Stimulated activated CD4-positive, alpha-beta T cell treated with anti-CD3 and anti-CD28 coated beads, Interleukin-12 subunit alpha, Interleukin-12 subunit beta, amount 100 ng/mL, for 4 hours (primary cell): ENCODE results near the gene CD247.
A peak's percentile ranks its signal among the peaks of the same experiment; 100 is the strongest.
"Not testable (repeated sequence)": the region's sequence is repeated elsewhere in the genome, so short reads cannot be mapped to it uniquely, and the experiment has no call there.

Experiments used
- DNase-seq: peaks from one replicate; pipeline ENCODE4 v3.0.0-alpha.2; 2020

CD247 gene

GRCh38 chr1:167518331-167518700 is at the start of gene CD247:
Gene CD247 (minus strand): TSS chr1:167518529. CDS start chr1:167518465, 64 bp downstream.
- DNase-seq: peak; percentile 57

GRCh38 chr1:167567663-167568062 is 49.3 kb upstream of the CD247 start:
- DNase-seq: no peak

- DNase-seq: no peak
These were observed 48.4 kb upstream of the CD247 start for GRCh38 chr1:167566766-167567165.

- DNase-seq: no peak
These were observed 47.6 kb upstream of the CD247 start for GRCh38 chr1:167565922-167566321.

- no peak for DNase-seq
These were observed 46.4 kb upstream of the CD247 start for GRCh38 chr1:167564612-167565270.

GRCh38 chr1:167563579-167564246 is 45.4 kb upstream of the CD247 start:
- DNase-seq: no peak

- DNase-seq: no peak
These were observed 44.4 kb upstream of the CD247 start for GRCh38 chr1:167562702-167563101.

GRCh38 chr1:167561753-167562152 is 43.4 kb upstream of the CD247 start:
- DNase-seq: no peak

- DNase-seq: peak; percentile 66
These were observed 37.8 kb upstream of the CD247 start for GRCh38 chr1:167555971-167556714.

GRCh38 chr1:167555072-167555471 is 36.7 kb upstream of the CD247 start:
- DNase-seq: not testable (repeated sequence)

- no peak for DNase-seq
These were observed 35.9 kb upstream of the CD247 start for GRCh38 chr1:167554028-167554779.

GRCh38 chr1:167553136-167554027 is 35.1 kb upstream of the CD247 start, which contains the start of gene CREG1:
Gene CREG1 (minus strand): TSS chr1:167553762.
- peak; percentile 88 for DNase-seq

GRCh38 chr1:167551362-167551761 is 33.0 kb upstream of the CD247 start:
- DNase-seq: no peak

- no peak for DNase-seq
These were observed 30.0 kb upstream of the CD247 start for GRCh38 chr1:167548059-167548932.

GRCh38 chr1:167546935-167547334 is 28.6 kb upstream of the CD247 start:
- no peak for DNase-seq

- no peak for DNase-seq
These were observed 27.0 kb upstream of the CD247 start for GRCh38 chr1:167545349-167545748.

GRCh38 chr1:167544447-167545093 is 26.2 kb upstream of the CD247 start:
- DNase-seq: no peak

- no peak for DNase-seq
These were observed 25.1 kb upstream of the CD247 start for GRCh38 chr1:167543199-167543990.
